ENCODE results near the gene C4orf50. TPM values are rescaled to one million over a fixed set of nuclear protein-coding genes. Genes with fewer than 3 reads are reported as not detected.

The C4orf50 gene
- total and polyA plus RNA-seq, 11 donors, result 0.05 to 0.11 TPM; not detected in 9

GRCh38 chr4:5992171-5992827 lies 25.9 kb downstream of the C4orf50 start:
- no peak overlapping the region for H3K27ac ChIP-seq
- intact Hi-C loops (cut with DNase I), result loop anchor here in 1 of 10 donors (10.0 kb wide), 1 partner anchor 263 kb away; no protein-coding TSS in a partner anchor
- no peaks in the 10 kb centered on the region for H3K9me3 ChIP-seq
- TF ChIP-seq CTCF (IDR thresholded peaks at IDR 0.05), result no peak
- no peak for TF ChIP-seq POLR2A (IDR thresholded peaks at IDR 0.05)
- no peaks in the 10 kb centered on the region for H3K36me3 ChIP-seq
- no peak for DNase-seq
- no peaks in the 10 kb centered on the region for H3K4me1 ChIP-seq
- WGBS, 4 donors, result 63 to 72% (median 69%) methylated on average over 15 to 17 of the region's 17 CpGs
- H3K4me3 ChIP-seq, result no peak overlapping the region
- peaks cover 0 to 46% (median 17%) of the 10 kb centered on the region in 9 donors for H3K27me3 ChIP-seq
- ATAC-seq, result no peak

GRCh38 chr4:5991405-5991804 lies 26.8 kb downstream of the C4orf50 start:
- Histone ChIP-seq H3K36me3 (no peaks in the 10 kb centered on the region), H3K9me3 (no peaks in the 10 kb centered on the region), H3K4me3 (no peak overlapping the region), H3K27me3 (peaks cover 0 to 46% (median 17%) of the 10 kb centered on the region in 9 donors), H3K4me1 (no peaks in the 10 kb centered on the region), H3K27ac (no peak overlapping the region)
- ATAC-seq (no peak), DNase-seq (no peak)
- 22 to 53% (median 38%) methylated on average over 1 of the region's 1 CpG for WGBS, 4 donors
- TF ChIP-seq POLR2A (IDR thresholded peaks at IDR 0.05) (no peak), CTCF (IDR thresholded peaks at IDR 0.05) (no peak)
- intact Hi-C loops (cut with DNase I), result loop anchor here in 1 of 10 donors (10.0 kb wide), 1 partner anchor 263 kb away; no protein-coding TSS in a partner anchor

- ATAC-seq, result no peak
- no peak for DNase-seq
- Histone ChIP-seq H3K4me3 (no peak overlapping the region), H3K27me3 (peaks cover 0 to 46% (median 17%) of the 10 kb centered on the region in 9 donors), H3K9me3 (no peaks in the 10 kb centered on the region), H3K27ac (no peak overlapping the region), H3K36me3 (no peaks in the 10 kb centered on the region), H3K4me1 (no peaks in the 10 kb centered on the region)
- intact Hi-C loops (cut with DNase I), result loop anchor here in 1 of 10 donors (10.0 kb wide), 1 partner anchor 264 kb away; no protein-coding TSS in a partner anchor
- WGBS, 4 donors, result 79 to 89% (median 82%) methylated on average over 14 to 16 of the region's 16 CpGs
- TF ChIP-seq CTCF (IDR thresholded peaks at IDR 0.05) (no peak), POLR2A (IDR thresholded peaks at IDR 0.05) (no peak)
Observed at GRCh38 chr4:5990446-5991160, 27.6 kb downstream of the C4orf50 start.

All from heart left ventricle (tissue), 16 donors.